ENCODE data around the gene PPP1R3A.
"Not testable (repeated sequence)": the region's sequence is repeated elsewhere in the genome, so short reads cannot be mapped to it uniquely, and the experiment has no call there.

PPP1R3A gene

DNA sequence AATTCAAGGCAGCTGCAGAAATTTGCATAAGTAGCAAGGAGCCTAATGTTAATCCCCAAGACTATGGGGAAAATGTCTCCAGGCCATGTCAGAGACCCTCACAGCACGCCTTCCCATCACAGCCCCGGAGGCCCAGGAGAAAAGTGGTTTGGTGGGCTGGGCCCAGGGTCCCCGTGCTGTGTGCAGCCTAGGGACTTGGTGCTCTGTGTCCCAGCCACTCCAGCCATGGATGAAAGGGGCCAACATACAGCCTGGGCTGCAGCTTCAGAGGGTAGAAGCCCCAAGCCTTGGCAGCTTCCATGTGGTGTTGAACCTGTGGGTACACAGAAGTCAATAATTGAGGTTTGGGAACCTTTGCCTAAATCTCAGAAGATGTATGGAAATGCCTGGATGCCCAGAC lies 10.6 kb upstream of the PPP1R3A start:
- not testable (repeated sequence) for H4K8ac ChIP-seq (ENCODE audit: low read depth, low read length); H3K4me2 ChIP-seq (ENCODE audit: insufficient read depth, low read length, poor library complexity, severe bottlenecking); H3K23ac ChIP-seq (ENCODE audit: low read depth, low read length, poor library complexity); H2BK120ac ChIP-seq (ENCODE audit: low read depth, low read length); H2AK5ac ChIP-seq (ENCODE audit: low read depth, low read length); H2AFZ ChIP-seq (ENCODE audit: low read length); H2BK5ac ChIP-seq (ENCODE audit: low read length); H3K9me3 ChIP-seq (replicated peaks in 1 of 2; ENCODE audit: control insufficient read depth in 2 of 2, insufficient read depth in 1 of 2, low read depth in 1 of 2, low read length in 2 of 2); H3K36me3 ChIP-seq (replicated peaks in 1 of 2; ENCODE audit: control insufficient read depth in 2 of 2, insufficient read depth in 2 of 2, low read length in 2 of 2); H3K4me1 ChIP-seq (ENCODE audit: control insufficient read depth in 2 of 2, insufficient read depth in 1 of 2, low read depth in 1 of 2, low read length in 2 of 2); H3K4me3 ChIP-seq (ENCODE audit: low read length in 2 of 2); H3K14ac ChIP-seq (ENCODE audit: low read length); DNase-seq (ENCODE audit: low spot score); H2BK15ac ChIP-seq (ENCODE audit: low read length); H2BK12ac ChIP-seq (ENCODE audit: low read length); H3K79me1 ChIP-seq (ENCODE audit: low read depth, low read length); H3K27me3 ChIP-seq (ENCODE audit: control insufficient read depth in 3 of 3, insufficient read depth in 3 of 3, low read depth in 1 of 3, low read length in 3 of 3); H3K4ac ChIP-seq (ENCODE audit: low read length); H4K91ac ChIP-seq (ENCODE audit: low read depth, low read length, poor library complexity); H3K9ac ChIP-seq (ENCODE audit: low read depth, low read length, poor library complexity); H3K27ac ChIP-seq (replicated peaks; ENCODE audit: low read length); H3K18ac ChIP-seq (ENCODE audit: low read length)
- WGBS, 2 donors (ENCODE audit: extremely low coverage in 2 of 2, insufficient read length in 2 of 2, insufficient replicate concordance in 1 of 2): no CpG with 5 or more reads among the region's 3 CpGs

DNA sequence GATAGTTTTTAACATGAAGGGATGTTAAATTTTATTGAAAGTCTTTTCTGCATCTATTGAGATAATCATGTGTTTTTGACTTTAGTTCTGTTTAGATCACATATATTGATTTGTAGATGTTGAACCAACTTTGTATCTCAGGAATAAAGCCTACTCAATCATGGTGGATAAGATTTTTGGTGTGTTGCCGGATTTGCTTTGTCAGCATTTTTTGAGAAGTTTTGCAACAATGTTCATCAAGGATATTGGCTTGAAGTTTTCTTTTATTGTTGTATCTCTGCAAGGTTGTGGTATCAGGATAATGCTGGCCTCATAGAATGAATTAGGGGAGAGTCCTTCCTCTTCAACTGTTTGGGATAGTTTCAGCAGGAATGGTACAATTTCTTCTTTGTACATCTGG lies 9.3 kb upstream of the PPP1R3A start:
- H3K4me2 ChIP-seq (ENCODE audit: insufficient read depth, low read length, poor library complexity, severe bottlenecking): no peak overlapping the region
- no peak overlapping the region for H3K4me3 ChIP-seq (ENCODE audit: low read length in 2 of 2)
- H2BK15ac ChIP-seq (ENCODE audit: low read length): no peak overlapping the region
- no peak for DNase-seq (ENCODE audit: low spot score)
- no CpG with 5 or more reads among the region's 1 CpG for WGBS, 2 donors (ENCODE audit: extremely low coverage in 2 of 2, insufficient read length in 2 of 2, insufficient replicate concordance in 1 of 2)
- no peak overlapping the region for H2BK12ac ChIP-seq (ENCODE audit: low read length)
- no peak overlapping the region for H2BK120ac ChIP-seq (ENCODE audit: low read depth, low read length)
- no peak overlapping the region for H2AFZ ChIP-seq (ENCODE audit: low read length)
- no peak overlapping the region for H3K23ac ChIP-seq (ENCODE audit: low read depth, low read length, poor library complexity)
- no peak overlapping the region for H3K4ac ChIP-seq (ENCODE audit: low read length)
- no peaks in the 10 kb centered on the region for H3K36me3 ChIP-seq (replicated peaks in 1 of 2; ENCODE audit: control insufficient read depth in 2 of 2, insufficient read depth in 2 of 2, low read length in 2 of 2)
- H3K4me1 ChIP-seq (ENCODE audit: control insufficient read depth in 2 of 2, insufficient read depth in 1 of 2, low read depth in 1 of 2, low read length in 2 of 2): no peaks in the 10 kb centered on the region
- no peak overlapping the region for H3K14ac ChIP-seq (ENCODE audit: low read length)
- no peaks in the 10 kb centered on the region for H3K27me3 ChIP-seq (ENCODE audit: control insufficient read depth in 3 of 3, insufficient read depth in 3 of 3, low read depth in 1 of 3, low read length in 3 of 3)
- no peak overlapping the region for H3K9ac ChIP-seq (ENCODE audit: low read depth, low read length, poor library complexity)
- H2BK5ac ChIP-seq (ENCODE audit: low read length): no peak overlapping the region
- no peak overlapping the region for H3K18ac ChIP-seq (ENCODE audit: low read length)
- no peak overlapping the region for H4K91ac ChIP-seq (ENCODE audit: low read depth, low read length, poor library complexity)
- H4K8ac ChIP-seq (ENCODE audit: low read depth, low read length): no peak overlapping the region
- no peaks in the 10 kb centered on the region for H3K9me3 ChIP-seq (replicated peaks in 1 of 2; ENCODE audit: control insufficient read depth in 2 of 2, insufficient read depth in 1 of 2, low read depth in 1 of 2, low read length in 2 of 2)
- no peak overlapping the region for H2AK5ac ChIP-seq (ENCODE audit: low read depth, low read length)
- no peak overlapping the region for H3K27ac ChIP-seq (replicated peaks; ENCODE audit: low read length)
- H3K79me1 ChIP-seq (ENCODE audit: low read depth, low read length): no peaks in the 10 kb centered on the region

DNA sequence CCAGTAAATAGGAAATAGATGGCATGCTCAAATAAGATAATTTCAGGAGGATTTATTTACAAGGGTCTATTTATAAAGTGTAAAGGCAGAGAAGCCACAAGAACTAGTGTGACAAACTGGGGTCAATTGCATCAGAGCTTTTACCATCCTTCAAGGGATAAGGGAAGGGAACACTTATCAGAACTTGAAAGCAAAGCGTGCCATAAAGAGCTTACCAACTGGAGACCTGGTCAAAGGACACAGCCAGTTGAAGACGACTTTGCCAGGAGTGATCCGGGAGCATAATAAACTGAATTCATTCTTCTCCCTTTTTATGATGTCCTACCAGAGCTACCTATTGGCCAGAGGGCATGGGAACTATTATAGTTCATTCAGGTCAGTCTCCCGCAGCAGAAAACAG lies 3.2 kb upstream of the PPP1R3A start:
- H3K18ac ChIP-seq (ENCODE audit: low read length): no peak overlapping the region
- H3K79me1 ChIP-seq (ENCODE audit: low read depth, low read length): no peaks in the 10 kb centered on the region
- H3K4me3 ChIP-seq (ENCODE audit: low read length in 2 of 2): no peak overlapping the region
- H4K8ac ChIP-seq (ENCODE audit: low read depth, low read length): no peak overlapping the region
- no peak for DNase-seq (ENCODE audit: low spot score)
- no peak overlapping the region for H2AFZ ChIP-seq (ENCODE audit: low read length)
- H3K36me3 ChIP-seq (replicated peaks in 1 of 2; ENCODE audit: control insufficient read depth in 2 of 2, insufficient read depth in 2 of 2, low read length in 2 of 2): no peaks in the 10 kb centered on the region
- no peak overlapping the region for H2BK120ac ChIP-seq (ENCODE audit: low read depth, low read length)
- no peak overlapping the region for H4K91ac ChIP-seq (ENCODE audit: low read depth, low read length, poor library complexity)
- H3K14ac ChIP-seq (ENCODE audit: low read length): no peak overlapping the region
- no peaks in the 10 kb centered on the region for H3K27me3 ChIP-seq (ENCODE audit: control insufficient read depth in 3 of 3, insufficient read depth in 3 of 3, low read depth in 1 of 3, low read length in 3 of 3)
- H3K4ac ChIP-seq (ENCODE audit: low read length): no peak overlapping the region
- H2AK5ac ChIP-seq (ENCODE audit: low read depth, low read length): no peak overlapping the region
- H3K9ac ChIP-seq (ENCODE audit: low read depth, low read length, poor library complexity): no peak overlapping the region
- H2BK5ac ChIP-seq (ENCODE audit: low read length): no peak overlapping the region
- no peaks in the 10 kb centered on the region for H3K4me1 ChIP-seq (ENCODE audit: control insufficient read depth in 2 of 2, insufficient read depth in 1 of 2, low read depth in 1 of 2, low read length in 2 of 2)
- no peak overlapping the region for H2BK12ac ChIP-seq (ENCODE audit: low read length)
- H3K4me2 ChIP-seq (ENCODE audit: insufficient read depth, low read length, poor library complexity, severe bottlenecking): no peak overlapping the region
- no peak overlapping the region for H2BK15ac ChIP-seq (ENCODE audit: low read length)
- no peak overlapping the region for H3K23ac ChIP-seq (ENCODE audit: low read depth, low read length, poor library complexity)
- no peak overlapping the region for H3K27ac ChIP-seq (replicated peaks; ENCODE audit: low read length)
- WGBS, 2 donors (ENCODE audit: extremely low coverage in 2 of 2, insufficient read length in 2 of 2, insufficient replicate concordance in 1 of 2): no CpG with 5 or more reads among the region's 4 CpGs
- H3K9me3 ChIP-seq (replicated peaks in 1 of 2; ENCODE audit: control insufficient read depth in 2 of 2, insufficient read depth in 1 of 2, low read depth in 1 of 2, low read length in 2 of 2): no peaks in the 10 kb centered on the region

DNA sequence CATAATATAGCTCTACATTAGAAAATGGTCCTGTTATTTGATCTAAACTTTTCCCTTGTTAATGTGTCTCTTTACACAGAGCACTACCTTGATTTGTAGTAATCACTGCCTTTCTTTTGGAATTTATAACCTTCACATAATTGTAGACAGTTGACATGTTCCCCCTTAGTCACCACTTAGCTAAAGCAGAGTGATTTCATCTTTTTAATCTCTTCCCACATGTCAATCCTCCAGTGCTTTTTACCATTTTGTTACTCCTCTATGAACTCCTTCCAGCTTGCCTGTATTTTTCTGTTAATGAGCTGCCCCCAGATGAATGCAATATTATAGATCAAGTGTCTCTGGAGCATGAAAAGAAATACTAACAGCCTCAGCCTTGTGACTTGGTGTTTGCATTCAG lies 2.6 kb upstream of the PPP1R3A start:
- no peak for DNase-seq (ENCODE audit: low spot score)
- no peaks in the 10 kb centered on the region for H3K9me3 ChIP-seq (replicated peaks in 1 of 2; ENCODE audit: control insufficient read depth in 2 of 2, insufficient read depth in 1 of 2, low read depth in 1 of 2, low read length in 2 of 2)
- H4K8ac ChIP-seq (ENCODE audit: low read depth, low read length): no peak overlapping the region
- H2BK120ac ChIP-seq (ENCODE audit: low read depth, low read length): no peak overlapping the region
- no peak overlapping the region for H2BK12ac ChIP-seq (ENCODE audit: low read length)
- H2AFZ ChIP-seq (ENCODE audit: low read length): no peak overlapping the region
- no peak overlapping the region for H2AK5ac ChIP-seq (ENCODE audit: low read depth, low read length)
- H3K4me1 ChIP-seq (ENCODE audit: control insufficient read depth in 2 of 2, insufficient read depth in 1 of 2, low read depth in 1 of 2, low read length in 2 of 2): no peaks in the 10 kb centered on the region
- no peak overlapping the region for H4K91ac ChIP-seq (ENCODE audit: low read depth, low read length, poor library complexity)
- H3K79me1 ChIP-seq (ENCODE audit: low read depth, low read length): no peaks in the 10 kb centered on the region
- no peak overlapping the region for H3K27ac ChIP-seq (replicated peaks; ENCODE audit: low read length)
- H3K4ac ChIP-seq (ENCODE audit: low read length): no peak overlapping the region
- H3K23ac ChIP-seq (ENCODE audit: low read depth, low read length, poor library complexity): no peak overlapping the region
- H2BK15ac ChIP-seq (ENCODE audit: low read length): no peak overlapping the region
- H2BK5ac ChIP-seq (ENCODE audit: low read length): no peak overlapping the region
- no peak overlapping the region for H3K18ac ChIP-seq (ENCODE audit: low read length)
- H3K14ac ChIP-seq (ENCODE audit: low read length): no peak overlapping the region
- no peak overlapping the region for H3K4me2 ChIP-seq (ENCODE audit: insufficient read depth, low read length, poor library complexity, severe bottlenecking)
- H3K9ac ChIP-seq (ENCODE audit: low read depth, low read length, poor library complexity): no peak overlapping the region
- H3K36me3 ChIP-seq (replicated peaks in 1 of 2; ENCODE audit: control insufficient read depth in 2 of 2, insufficient read depth in 2 of 2, low read length in 2 of 2): no peaks in the 10 kb centered on the region
- H3K4me3 ChIP-seq (ENCODE audit: low read length in 2 of 2): no peak overlapping the region
- no peaks in the 10 kb centered on the region for H3K27me3 ChIP-seq (ENCODE audit: control insufficient read depth in 3 of 3, insufficient read depth in 3 of 3, low read depth in 1 of 3, low read length in 3 of 3)
